ENCODE data around the gene LRRC3.
"Not testable (repeated sequence)": the region's sequence is repeated elsewhere in the genome, so short reads cannot be mapped to it uniquely, and the experiment has no call there.

Gene LRRC3

DNA sequence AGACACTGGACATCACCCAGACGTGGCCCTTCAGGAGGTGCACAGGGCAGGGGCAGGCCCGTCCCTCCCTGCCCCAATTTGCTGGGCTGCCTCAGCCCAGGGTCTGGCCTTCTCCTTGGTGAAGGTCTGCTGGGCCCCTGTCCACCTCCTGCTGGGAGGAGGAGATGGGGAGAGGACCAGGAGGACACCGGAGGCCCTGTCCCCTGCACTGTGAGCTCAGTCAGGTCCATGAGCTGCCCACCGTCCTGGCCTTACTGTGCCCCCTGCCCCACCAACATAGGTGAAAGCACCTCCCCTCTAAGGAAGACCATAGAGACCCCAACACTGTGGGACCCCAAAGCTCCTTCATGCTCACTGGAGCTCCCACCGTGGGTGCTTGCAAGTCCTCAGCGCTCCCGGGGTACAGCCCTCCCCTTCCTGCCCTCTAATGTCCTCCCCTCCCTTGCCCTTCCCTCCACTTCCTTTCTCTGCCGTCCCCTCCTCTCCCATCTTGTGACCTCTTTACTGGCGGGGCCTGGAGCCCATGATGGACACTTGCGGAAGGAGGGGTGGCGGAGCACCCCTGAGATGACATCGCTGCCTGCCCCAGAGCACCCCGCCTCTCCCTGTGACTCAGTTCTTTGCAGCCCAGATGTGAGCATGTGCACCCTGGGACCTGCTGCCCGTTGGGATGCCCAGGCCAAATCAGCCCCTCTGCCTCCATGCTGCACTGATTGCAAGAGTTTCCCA lies 4.6 kb downstream of the LRRC3 start:
- DNase-seq = no peak

DNA sequence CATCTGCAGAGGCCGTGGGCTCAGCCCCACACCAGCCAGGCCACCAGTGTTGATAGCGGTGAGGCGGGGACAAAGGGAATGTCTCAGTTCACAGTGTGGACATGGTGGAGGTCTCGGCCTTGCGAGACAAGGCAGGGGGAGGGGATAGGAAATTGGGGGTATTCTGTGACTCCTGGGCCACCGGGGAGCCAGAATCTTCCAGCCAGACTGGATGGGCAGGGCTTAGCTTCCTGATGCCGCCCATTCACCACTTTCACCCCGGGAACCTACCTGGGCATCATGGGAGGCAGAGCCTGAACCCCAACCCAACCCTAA lies 5.1 kb downstream of the LRRC3 start:
- DNase-seq = no peak

DNA sequence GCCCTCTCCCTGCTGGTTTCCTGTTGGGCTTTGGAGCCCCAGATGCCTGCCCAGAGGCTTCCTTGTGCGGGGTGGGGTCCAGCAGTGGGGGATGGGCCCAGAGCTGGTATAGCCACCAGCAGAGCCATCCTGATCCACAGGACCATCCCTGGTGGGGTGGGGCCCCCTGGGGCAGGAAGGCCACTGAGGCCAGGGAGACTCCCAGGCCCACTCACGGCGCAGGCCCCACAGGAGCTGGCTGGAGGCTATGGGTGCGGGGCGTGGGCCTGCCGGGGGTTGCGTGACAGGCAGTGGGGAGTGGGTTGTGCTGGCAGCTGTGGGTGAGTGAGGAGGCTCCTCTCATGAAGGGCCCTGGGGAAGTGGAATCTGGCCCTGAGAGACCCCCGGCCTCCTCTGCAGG lies 5.7 kb downstream of the LRRC3 start:
- DNase-seq = no peak

DNA sequence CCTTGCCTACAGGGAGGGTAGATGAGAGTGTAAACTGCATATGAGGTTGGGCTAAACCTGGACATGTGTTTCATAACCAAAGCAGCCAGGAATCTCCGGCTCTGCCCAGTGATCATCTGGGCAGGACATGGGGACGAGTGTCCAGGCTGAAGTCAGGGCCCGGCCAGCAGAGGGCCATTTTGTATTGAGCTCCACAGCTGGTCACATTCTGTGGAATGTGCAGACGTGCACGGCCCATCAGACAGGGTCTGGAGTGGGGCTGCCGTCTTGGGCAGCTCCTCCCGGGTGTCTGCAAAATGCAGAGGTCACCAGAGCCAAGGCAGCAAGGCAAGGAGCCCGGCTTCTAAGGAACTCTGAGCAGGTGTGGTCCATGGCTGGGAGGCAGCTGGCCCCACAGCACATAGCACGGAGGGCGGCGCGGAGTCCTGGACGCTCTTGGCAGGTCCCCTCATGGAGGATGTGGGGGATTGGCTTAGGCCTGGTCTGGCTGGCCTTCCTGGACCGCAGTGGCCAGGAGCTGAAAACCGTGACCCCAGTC lies 6.2 kb downstream of the LRRC3 start:
- no peak for DNase-seq

DNA sequence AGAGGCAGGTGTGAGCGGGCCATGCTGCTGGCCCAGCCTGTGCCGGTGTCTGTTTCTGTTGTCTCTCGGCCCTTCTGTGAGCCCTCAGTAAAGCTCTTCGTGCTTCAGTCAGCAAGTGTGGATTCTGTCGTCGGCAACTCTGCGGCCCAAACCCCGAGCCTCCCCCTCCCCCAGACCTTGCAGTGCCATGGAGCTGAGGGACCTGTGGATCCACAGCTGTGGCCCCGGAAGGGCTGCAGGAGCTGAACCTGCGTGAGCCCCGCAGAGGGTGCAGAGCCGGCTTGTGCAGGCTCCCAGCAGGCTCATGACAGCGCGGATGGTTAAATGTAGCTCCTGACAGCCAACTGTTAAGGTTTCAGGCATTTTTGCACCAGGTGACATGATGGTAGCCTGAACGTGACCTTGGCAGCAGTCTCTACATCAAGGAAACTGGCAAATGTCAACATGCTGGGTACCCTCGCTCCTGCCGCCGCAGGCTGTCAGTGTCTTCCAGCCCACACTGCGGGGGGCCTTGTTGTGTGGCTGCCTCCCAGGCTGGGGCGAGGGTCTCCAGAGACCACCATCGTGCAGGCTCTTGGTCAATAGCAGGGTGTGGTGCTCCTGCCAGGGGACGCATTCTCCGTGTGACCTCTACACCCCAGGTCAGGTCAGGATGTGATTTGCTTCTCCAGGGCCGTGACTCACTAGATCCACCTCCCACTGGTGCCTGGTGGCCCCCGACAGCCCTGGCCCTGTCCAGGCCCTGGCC lies 7.0 kb downstream of the LRRC3 start:
- DNase-seq = no peak

DNA sequence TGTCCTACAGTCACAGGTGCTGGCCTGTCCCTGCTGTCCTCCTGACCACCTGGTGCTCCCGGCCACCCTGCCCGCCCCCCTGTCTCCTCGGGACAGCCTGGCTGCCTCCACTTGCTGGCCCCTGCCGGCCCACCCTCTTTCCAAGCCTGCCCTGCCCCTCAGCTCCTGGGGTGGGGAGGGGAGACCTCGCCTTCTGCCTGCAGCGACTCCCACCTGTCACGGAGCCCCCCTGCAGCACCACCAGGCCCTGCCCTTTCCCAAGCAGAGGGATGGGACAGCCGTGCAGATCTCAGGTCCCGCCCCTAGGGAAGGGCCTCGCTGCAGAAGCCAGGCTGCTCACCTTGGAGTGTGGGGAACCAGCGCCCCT lies 7.5 kb downstream of the LRRC3 start:
- no peak for DNase-seq

DNA sequence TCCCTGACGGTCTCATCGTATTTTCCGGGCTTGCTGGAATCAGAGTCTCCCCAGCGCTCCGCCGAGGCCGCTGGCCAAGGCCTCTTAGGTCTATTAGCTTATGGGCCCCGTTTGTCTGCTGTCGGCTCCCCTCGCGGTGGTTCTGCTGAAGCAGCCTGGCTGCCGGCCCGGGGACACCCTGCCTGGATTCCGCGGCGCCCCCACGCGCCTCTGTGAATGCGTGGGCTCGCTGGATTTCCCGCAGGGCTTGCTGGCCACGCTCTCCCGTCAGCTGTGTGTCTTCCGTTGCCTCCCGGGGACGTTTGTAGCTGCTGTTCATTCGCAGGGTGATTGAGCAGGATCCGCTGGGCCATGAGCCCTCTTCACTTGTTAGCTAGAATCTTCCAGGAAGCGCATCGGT lies 8.4 kb downstream of the LRRC3 start:
- DNase-seq = no peak

DNA sequence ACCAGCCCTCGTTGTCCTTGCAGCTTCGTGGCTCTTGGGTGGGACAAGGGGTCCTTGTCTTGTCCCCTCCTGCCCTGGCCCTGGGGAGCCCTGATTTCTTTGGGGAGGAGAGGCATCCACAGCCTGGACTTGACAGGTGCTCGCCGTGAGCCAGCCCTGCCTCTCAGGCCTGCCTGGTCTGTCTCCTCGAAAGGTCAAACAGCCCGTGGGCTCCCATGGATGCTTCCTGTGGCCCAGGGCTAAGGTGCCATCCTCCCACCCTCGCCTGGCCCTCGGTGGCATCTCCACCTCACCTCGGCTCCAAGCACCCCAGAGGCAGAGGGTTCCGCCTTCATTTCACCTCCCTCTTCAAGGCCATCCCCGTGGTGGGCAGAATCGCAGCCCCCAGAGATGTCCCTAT lies 9.0 kb downstream of the LRRC3 start:
- no peak for DNase-seq

DNA sequence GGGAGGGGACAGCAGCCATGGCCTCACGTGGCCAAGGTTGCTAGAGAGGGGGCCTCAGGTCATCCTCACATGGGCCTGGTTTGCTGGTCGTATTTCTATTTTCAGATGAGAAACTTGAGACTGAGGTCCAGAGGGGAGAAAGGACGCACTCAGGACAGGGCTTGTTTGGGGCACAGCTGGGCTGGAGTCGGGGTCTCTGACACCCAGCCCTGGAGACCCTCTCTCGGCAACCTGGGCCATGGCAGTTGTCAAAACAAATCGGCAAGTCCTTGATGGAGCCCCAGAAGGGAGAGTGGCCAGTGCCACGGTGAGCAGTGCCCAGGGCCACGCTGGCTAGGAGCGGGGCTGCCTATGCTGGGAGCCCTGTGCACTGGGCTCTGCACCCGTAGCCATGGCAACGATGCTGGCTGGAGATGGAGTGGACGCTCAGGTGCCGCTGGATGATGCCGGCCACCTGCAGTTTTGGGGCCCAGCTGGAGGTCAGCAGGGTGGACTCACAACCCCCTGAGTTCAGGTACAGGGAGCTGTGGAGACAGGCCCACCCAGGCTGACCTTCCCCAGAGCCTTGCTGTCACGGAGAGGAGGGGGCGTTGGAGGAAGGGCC lies 11.1 kb downstream of the LRRC3 start:
- DNase-seq = no peak

DNA sequence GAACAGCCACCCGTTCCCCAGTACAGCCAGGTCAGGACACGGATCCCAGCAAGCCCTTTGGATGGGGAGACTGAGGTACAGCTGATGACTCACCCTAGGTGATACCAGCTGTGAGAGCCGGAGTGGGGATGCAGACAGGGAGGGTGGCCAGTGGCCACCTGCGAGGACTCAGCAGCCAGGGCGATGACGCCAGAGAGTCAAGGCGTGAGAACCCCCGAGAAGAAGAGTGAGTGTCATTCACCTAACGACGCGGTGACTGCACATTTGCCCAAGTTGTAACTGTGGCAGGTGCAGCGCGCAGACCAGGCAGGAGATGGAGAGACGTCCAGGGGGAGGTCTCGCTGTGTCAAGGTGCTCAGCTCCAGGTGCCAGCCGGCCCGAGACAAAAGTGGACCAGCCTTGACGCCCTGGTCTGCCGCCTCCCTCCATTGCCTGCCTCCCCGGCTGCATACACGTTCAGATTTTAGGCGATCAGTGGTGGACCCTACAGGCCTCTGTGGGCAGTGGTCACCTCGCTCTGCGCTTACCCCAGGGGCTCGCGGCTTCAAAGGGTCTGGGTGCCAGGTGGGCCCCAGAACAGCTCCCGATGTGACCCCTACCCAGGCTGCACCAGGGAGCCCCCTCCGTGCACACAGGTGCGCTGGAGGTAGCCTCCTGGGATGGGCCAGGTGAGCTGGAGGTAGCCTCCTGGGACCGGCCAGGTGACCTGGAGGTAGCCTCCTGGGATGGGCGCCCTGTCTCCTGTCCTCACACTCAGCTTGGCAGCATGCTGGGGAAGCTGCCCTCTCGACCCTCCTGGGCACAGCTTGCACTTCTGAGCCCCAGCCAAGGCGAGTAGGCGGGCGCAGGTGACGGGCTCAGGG lies 11.9 kb downstream of the LRRC3 start:
- DNase-seq = no peak

DNA sequence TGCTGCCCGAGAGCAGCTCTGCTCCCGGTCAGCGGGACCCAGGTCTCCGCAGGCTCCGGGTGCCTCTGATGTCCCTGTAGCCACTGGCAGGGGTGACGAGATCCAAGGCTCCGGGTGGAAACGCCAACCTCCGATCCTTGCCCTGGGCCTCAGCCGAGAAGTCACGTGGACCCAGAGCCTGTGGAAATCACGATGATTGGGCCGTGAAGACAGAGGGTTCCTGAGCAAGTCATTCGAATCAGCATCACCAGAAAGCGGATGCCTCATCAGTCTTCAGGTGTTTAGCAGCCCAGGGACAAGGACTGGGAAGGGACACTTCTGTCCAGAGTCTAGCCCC lies 12.5 kb downstream of the LRRC3 start:
- no peak for DNase-seq

DNA sequence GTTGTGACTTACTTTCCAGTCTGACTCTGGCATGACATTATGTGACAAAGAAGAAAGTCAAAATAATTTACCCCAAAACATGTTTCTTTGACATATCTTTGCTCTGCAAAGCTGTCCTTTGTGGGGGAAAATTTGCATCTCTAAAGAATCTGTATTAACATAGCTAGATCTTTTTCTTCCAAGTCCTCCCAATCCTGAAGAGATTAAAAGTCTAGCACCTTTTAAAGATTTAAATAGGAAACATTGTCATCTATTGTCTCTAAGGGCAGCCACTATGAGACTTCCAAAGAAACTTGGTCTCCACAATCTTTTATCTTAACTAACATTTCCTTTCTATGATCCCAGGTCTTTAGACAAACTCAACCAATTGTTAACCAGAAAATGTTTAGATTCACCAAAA lies 16.0 kb downstream of the LRRC3 start:
- no peak for DNase-seq

DNA sequence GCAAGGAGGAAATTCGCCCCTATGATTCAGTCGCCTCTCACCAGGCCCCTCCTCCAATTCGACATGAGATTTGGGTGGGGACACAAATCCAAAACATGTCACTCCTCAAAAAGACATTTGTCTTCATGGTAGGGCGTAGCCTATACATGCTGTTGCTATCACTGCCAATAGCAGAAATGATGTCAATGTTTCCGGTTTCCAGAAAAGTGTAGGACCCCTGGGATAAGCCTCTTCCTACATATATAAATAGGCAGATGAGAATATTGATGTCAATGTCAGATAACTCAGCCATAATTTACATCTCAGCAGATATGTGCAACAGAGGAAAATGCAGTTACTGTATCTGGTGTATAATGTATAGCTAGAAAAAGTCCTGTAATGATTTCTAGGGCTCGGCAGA lies 16.7 kb downstream of the LRRC3 start:
- DNase-seq = no peak

DNA sequence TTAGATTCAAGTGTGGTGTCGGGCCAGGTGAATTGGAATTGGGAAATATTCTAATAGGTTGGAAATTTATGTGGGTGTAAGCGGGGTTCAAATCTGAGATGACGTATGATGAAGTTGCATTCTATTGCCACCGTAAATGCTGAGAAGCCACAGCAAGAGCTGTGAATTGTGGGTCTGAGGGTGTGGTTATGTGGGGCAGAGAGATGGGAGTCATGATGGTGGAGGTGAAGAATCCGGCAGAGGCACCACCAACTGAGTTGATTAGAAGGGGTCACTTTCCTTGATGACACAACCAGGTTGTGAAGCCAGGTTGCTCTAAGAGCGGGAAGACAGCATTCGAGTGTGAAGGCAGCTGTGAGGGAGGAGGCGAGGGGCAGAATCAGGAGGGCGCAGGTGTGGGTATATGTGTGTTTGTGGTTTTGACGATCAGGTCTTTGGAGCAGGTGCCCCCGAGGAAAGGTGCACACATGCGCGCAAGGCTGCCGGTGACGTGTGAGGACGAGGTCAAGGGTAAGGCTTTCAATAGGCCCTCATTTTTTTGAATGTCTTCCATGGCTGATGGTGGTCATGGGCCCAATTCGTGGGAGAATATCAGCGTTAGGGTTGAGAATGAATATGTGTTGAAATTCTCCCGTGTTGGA lies 18.7 kb downstream of the LRRC3 start:
- no peak for DNase-seq

DNA sequence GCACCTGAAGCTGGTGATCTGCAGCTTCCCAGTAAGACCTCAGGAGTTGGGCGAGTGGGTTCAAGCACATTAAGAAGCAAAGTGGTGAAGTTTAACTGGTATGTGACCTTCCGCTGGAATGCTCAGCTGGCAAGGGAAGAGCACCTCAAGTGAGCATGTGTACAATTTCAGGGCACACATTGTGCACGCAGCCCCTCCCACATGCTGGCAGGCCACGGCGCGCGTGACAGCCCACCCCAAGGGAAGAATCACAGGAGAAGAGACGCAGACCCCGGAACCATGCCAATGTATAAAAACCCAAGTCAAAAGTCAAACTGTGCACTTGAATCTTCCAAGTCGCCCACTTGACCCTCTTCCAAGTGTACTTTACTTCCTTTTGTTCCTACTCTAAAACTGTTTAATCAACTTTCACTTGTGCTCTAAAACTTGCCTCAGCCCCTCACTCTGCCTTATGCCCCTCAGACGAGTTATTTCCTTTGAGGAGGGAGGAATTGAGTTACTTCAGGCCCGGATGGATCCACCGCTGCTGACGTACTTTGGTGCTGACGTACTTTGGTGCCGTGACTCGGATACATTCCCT lies 20.0 kb downstream of the LRRC3 start:
- no peak for DNase-seq

DNA sequence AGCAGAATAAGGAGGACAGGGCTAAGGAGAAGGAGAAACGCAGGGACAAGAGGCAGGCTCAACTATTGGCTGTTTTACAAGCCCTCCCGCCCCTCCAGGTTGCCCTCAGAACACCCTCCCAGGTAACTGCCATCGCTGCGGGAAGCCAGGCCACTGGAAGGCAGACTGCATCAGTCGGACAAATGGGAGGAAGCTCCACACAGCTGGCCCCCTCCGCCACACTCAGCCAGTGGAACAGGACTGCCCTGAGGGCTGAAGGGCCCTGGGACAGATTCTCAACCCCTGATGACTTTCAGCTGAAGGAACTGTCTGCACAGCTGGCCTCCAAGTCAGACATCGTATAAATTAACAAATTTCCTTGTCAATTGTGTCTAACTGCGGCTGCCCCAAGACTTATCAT lies 21.8 kb downstream of the LRRC3 start:
- DNase-seq = peak; percentile 6

DNA sequence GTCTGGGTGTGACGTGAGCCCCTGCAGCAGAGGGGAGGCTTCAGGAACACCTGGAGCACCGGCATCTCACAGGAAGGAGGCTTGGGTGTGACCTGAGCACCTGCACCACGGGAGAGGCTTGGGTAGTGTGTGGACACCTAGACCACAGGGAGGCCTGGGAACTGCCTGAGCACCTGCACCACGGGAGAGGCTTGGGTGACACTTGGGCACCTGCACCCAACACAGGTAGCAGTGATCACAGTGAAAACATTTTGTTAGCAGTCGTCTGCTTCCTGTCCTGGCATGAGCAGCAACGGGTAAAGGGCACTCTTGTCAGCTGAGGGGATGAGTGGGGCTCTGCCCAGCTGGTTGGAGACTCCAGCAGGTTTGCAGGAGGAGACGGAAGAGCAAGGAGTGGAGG lies 22.4 kb downstream of the LRRC3 start:
- no peak for DNase-seq

DNA sequence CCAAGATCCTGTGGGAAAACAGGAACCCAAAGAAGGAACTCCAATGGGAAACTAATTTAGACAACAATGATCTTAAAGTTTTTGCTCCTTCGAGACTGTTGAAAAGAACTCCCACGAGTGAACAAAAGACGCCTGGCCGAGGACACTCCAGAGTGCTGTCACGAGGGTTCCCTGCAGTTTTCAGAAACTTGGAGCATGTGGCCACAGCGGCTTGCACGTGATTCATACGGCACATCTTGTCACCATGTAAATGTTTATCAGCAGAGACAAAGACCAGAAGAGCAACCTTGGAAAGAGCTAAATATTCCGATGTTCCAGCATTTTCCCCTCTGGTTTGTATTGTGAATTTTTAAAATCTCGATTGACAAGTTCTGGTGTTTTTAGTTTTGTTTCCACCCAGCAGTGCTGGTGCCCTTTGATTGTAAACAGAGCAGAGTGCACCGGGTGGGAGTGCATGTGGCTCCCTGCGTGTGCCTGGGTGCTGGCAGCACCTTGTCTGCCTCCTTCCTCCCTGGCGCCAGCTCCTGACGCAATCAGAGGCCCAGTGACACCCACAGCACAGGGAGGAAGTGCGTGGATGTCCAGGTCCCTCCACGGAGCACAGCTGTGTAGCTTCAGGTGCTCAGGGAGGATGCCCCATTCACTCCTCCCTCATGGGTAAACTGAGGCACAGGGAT lies 23.0 kb downstream of the LRRC3 start:
- no peak for DNase-seq

DNA sequence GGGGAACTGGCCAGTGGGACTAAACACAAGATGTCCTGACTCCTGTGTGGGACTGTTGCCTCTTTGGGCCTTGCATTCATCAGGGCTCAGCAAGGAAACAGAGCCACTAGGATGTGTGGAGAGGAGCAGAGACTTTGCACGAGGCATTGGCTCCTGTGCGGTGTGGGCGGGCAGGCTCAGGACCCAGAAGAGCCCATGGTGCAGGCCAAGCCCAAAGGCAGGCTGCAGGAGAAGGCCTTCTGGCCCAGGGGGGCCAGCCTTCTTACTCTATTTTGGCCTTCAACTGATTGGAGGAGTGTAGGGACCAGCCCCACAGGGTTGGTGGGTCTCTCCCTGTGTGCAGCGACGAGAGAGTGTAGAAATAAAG lies 23.5 kb downstream of the LRRC3 start:
- DNase-seq = no peak

DNA sequence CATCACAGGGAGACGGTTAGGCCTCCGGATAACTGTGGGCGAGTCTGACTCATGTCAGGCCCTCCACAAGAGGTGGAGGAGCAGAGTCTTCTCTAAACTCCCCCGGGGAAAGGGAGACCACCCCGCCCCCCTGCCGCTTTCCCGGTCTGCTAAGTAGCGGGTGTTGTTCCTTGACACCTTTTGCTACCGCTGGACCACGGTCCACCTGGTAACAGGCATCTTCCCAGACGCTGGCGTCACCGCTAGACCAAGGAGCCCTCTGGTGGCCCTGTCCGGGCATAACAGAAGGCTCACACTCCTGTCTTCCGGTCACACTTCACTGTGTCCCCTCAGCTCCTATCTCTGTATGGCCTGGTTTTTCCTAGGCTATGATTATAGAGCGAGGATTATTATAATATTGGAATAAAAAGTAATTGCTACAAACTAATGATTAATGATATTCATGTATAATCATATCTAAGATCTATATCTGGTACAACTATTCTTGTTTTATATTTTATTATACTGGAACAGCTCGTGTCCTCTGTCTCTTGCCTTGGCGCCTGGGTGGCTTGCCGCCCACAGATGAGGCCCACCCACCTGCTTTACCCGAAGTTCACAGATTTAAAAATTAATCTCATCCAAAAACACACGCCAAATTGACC lies 24.4 kb downstream of the LRRC3 start:
- not testable (repeated sequence) for DNase-seq

Data from NCI-H1417 treated with DMSO at 0.1 percent for 48 hours (cell line).